Measurements from ENCODE around the gene AIM2. TPM values are rescaled to one million over a fixed set of nuclear protein-coding genes. Genes with fewer than 3 reads are reported as not detected.

The AIM2 gene
- total RNA-seq, 4 donors from 2014 or later, result not detected

GRCh38 chr1:159025043-159025442 lies 51.5 kb downstream of the AIM2 start:
- no peak overlapping the region for H3K4me3 ChIP-seq
- DNase-seq, result no peak
- H3K9me3 ChIP-seq, result no peaks in the 10 kb centered on the region
- no peaks in the 10 kb centered on the region for H3K36me3 ChIP-seq
- intact Hi-C loops (cut with DNase I; ENCODE audit: low total_unique reads) (no loop called here), in situ Hi-C loops (cut with MboI; ENCODE audit: low sequenced_read_pairs in 4 of 4) (no loop called here)
- no peak for ATAC-seq
- no peaks in the 10 kb centered on the region for H3K27me3 ChIP-seq
- H3K4me1 ChIP-seq, result peaks cover 0 to 3% of the 10 kb centered on the region in 2 donors
- no peak overlapping the region for H3K27ac ChIP-seq
- TF ChIP-seq POLR2A (IDR thresholded peaks at IDR 0.05) (no peak), CTCF (IDR thresholded peaks at IDR 0.05 in 4 of 5, conservative IDR thresholded peaks at IDR 0.05 in 1 of 5) (no peak)

- H3K4me1 ChIP-seq, result peaks cover 0 to 3% of the 10 kb centered on the region in 2 donors
- TF ChIP-seq CTCF (IDR thresholded peaks at IDR 0.05 in 4 of 5, conservative IDR thresholded peaks at IDR 0.05 in 1 of 5) (no peak), POLR2A (IDR thresholded peaks at IDR 0.05) (no peak)
- no peak overlapping the region for H3K4me3 ChIP-seq
- intact Hi-C loops (cut with DNase I; ENCODE audit: low total_unique reads) (no loop called here), in situ Hi-C loops (cut with MboI; ENCODE audit: low sequenced_read_pairs in 4 of 4) (no loop called here)
- DNase-seq, result no peak
- H3K27me3 ChIP-seq, result no peaks in the 10 kb centered on the region
- H3K36me3 ChIP-seq, result no peaks in the 10 kb centered on the region
- H3K9me3 ChIP-seq, result no peaks in the 10 kb centered on the region
- no peak for ATAC-seq
- H3K27ac ChIP-seq, result no peak overlapping the region
Observed at GRCh38 chr1:159023723-159024122, 52.8 kb downstream of the AIM2 start.

- TF ChIP-seq CTCF (IDR thresholded peaks at IDR 0.05 in 4 of 5, conservative IDR thresholded peaks at IDR 0.05 in 1 of 5) (no peak), POLR2A (IDR thresholded peaks at IDR 0.05) (no peak)
- Histone ChIP-seq H3K4me1 (no peaks in the 10 kb centered on the region), H3K4me3 (no peak overlapping the region), H3K27ac (peak overlapping the region; percentile 2 to 65 (median 62)), H3K36me3 (peaks cover 0 to 11% of the 10 kb centered on the region in 2 donors), H3K9me3 (no peaks in the 10 kb centered on the region), H3K27me3 (no peaks in the 10 kb centered on the region)
- DNase-seq (peak; percentile 50 to 62), ATAC-seq (peak; percentile 87 to 94)
- in situ Hi-C loops (cut with MboI; ENCODE audit: low sequenced_read_pairs in 4 of 4) (no loop called here), intact Hi-C loops (cut with DNase I; ENCODE audit: low total_unique reads) (no loop called here)
Observed at GRCh38 chr1:159015440-159015909, 61.1 kb downstream of the AIM2 start.

- Histone ChIP-seq H3K4me3 (no peak overlapping the region), H3K4me1 (no peaks in the 10 kb centered on the region)
Observed at GRCh38 chr1:159014851-159015250, 61.7 kb downstream of the AIM2 start.

More at GRCh38 chr1:159014851-159015250, 61.7 kb downstream of the AIM2 start:
- intact Hi-C loops (cut with DNase I; ENCODE audit: low total_unique reads), result no loop called here
- Histone ChIP-seq H3K27me3 (no peaks in the 10 kb centered on the region), H3K36me3 (peaks cover 0 to 11% of the 10 kb centered on the region in 2 donors), H3K27ac (peak overlapping the region in 3 of 4 donors; percentile 47 to 65 (median 54)), H3K9me3 (no peaks in the 10 kb centered on the region)
- in situ Hi-C loops (cut with MboI; ENCODE audit: low sequenced_read_pairs in 4 of 4), result no loop called here
- ATAC-seq, result no peak
- no peak for DNase-seq
- no peak for TF ChIP-seq POLR2A (IDR thresholded peaks at IDR 0.05)
- no peak for TF ChIP-seq CTCF (IDR thresholded peaks at IDR 0.05 in 4 of 5, conservative IDR thresholded peaks at IDR 0.05 in 1 of 5)

All from gastrocnemius medialis (tissue), 4 donors.